IMR-90 (cell line): ENCODE results near the gene RPP21. TPM values are rescaled to one million over a fixed set of nuclear protein-coding genes. Genes with fewer than 3 reads are reported as not detected.

Experiments
- ATAC-seq: fragments of 200-7000 bp; cut with Tn5 transposase; 2 replicates; pipeline ENCODE4 v1.9.1; 2020; ENCODE audit warnings: low read depth, mild to moderate bottlenecking, moderate library complexity
- BruUV-seq: library from RNA; stranded (reverse); fragments of 400-500 nt; replicated peaks from 2 replicates; lab custom pipeline; 2021; lab: Mats Ljungman, UMichigan
- CTCF ChIA-PET: fragments of 300-600 bp; formaldehyde crosslinking; extraction: SDS; loops from one replicate; lab custom pipeline; 2021; ENCODE audit warnings: antibody characterized with exemption; lab: Yijun Ruan, JAX
- POLR2A ChIA-PET: fragments of 300-600 bp; sonication (Branson Sonifier 250); formaldehyde crosslinking; loops from one replicate; lab custom pipeline; 2022; ENCODE audit warnings: antibody characterized with exemption; ENCODE audit not compliant: unreplicated experiment; lab: Charles Lee
- DNase-seq: peaks from one replicate; pipeline ENCODE4 v3.0.0; 2013
- H2AFZ ChIP-seq: replicated peaks from 2 replicates; pipeline ENCODE3; 2013; ENCODE audit warnings: low read length, mild to moderate bottlenecking; ENCODE audit not compliant: poor library complexity
- H2AK5ac ChIP-seq: 2 replicates; pipeline ENCODE4 v1.6.1; 2013; ENCODE audit warnings: low read depth, low read length, inconsistent platforms
- H2AK9ac ChIP-seq: replicated peaks from 2 replicates; pipeline ENCODE3; 2013; ENCODE audit warnings: mild to moderate bottlenecking, low read depth, low read length, moderate library complexity; ENCODE audit not compliant: poor library complexity
- H2BK120ac ChIP-seq: 2 replicates; pipeline ENCODE4 v1.6.1; 2013; ENCODE audit warnings: low read depth, low read length, inconsistent platforms
- H2BK15ac ChIP-seq: 3 replicates; pipeline ENCODE4 v1.6.1; 2013; ENCODE audit warnings: low read depth, low read length, inconsistent platforms
- H2BK20ac ChIP-seq: 2 replicates; pipeline ENCODE4 v1.6.1; 2013; ENCODE audit warnings: low read depth, mild to moderate bottlenecking, inconsistent platforms, low read length, moderate library complexity
- H2BK5ac ChIP-seq: 2 replicates; pipeline ENCODE4 v1.6.1; 2013; ENCODE audit warnings: mild to moderate bottlenecking, low read depth, low read length, inconsistent platforms; ENCODE audit not compliant: poor library complexity, severe bottlenecking
- H3K14ac ChIP-seq: replicated peaks from 2 replicates; pipeline ENCODE4 v1.6.1; 2013; ENCODE audit warnings: low read depth, low read length, inconsistent platforms
- H3K18ac ChIP-seq: 2 replicates; pipeline ENCODE4 v1.6.1; 2013; ENCODE audit warnings: low read depth, low read length, control low read depth
- H3K23ac ChIP-seq: 2 replicates; pipeline ENCODE4 v1.6.1; 2013; ENCODE audit warnings: low read depth, low read length, inconsistent platforms
- H3K27ac ChIP-seq: 2 replicates; pipeline ENCODE4 v1.5.1; 2013; ENCODE audit warnings: mild to moderate bottlenecking, control low read depth, low read length; ENCODE audit not compliant: insufficient read depth
- H3K27me3 ChIP-seq: 2 replicates; pipeline ENCODE4 v1.6.1; 2013; ENCODE audit warnings: low read length; ENCODE audit not compliant: control insufficient read depth, insufficient read depth
- H3K36me3 ChIP-seq: 2 replicates; pipeline ENCODE4 v1.6.1; 2013; ENCODE audit warnings: low read length, mixed read lengths; ENCODE audit not compliant: control insufficient read depth, insufficient read depth
- H3K4ac ChIP-seq: 2 replicates; pipeline ENCODE4 v1.6.1; 2013; ENCODE audit warnings: low read depth, low read length, inconsistent platforms
- H3K4me1 ChIP-seq: 2 replicates; pipeline ENCODE4 v1.6.1; 2013; ENCODE audit warnings: low read length, mixed read lengths; ENCODE audit not compliant: control insufficient read depth, insufficient read depth
- H3K4me2 ChIP-seq: 2 replicates; pipeline ENCODE4 v1.6.1; 2013; ENCODE audit warnings: low read depth, mild to moderate bottlenecking, control low read depth, low read length, moderate library complexity
- H3K4me3 ChIP-seq: 2 replicates; pipeline ENCODE4 v1.5.1; 2013; ENCODE audit warnings: low read depth, mild to moderate bottlenecking, control low read depth, low read length, moderate library complexity; ENCODE audit not compliant: insufficient read depth
- H3K56ac ChIP-seq: 2 replicates; pipeline ENCODE4 v1.6.1; 2013; ENCODE audit warnings: low read length, inconsistent platforms; ENCODE audit not compliant: insufficient read depth; ENCODE audit errors: extremely low read depth
- H3K79me1 ChIP-seq, 2 experiments: 2 replicates each; pipeline ENCODE4 v1.6.1; 2013; ENCODE audit warnings: low read length in 2 of 2, inconsistent platforms in 1 of 2, low read depth in 1 of 2
- H3K9ac ChIP-seq: 2 replicates; pipeline ENCODE4 v1.6.1; 2013; ENCODE audit warnings: low read depth, low read length, control low read depth
- H3K9me1 ChIP-seq: 2 replicates; pipeline ENCODE4 v1.6.1; 2013; ENCODE audit warnings: low read length, inconsistent platforms; ENCODE audit not compliant: insufficient read depth
- H3K9me3 ChIP-seq: 2 replicates; pipeline ENCODE4 v1.6.1; 2013; ENCODE audit warnings: low read length; ENCODE audit not compliant: control insufficient read depth, insufficient read depth
- H4K20me1 ChIP-seq: 2 replicates; pipeline ENCODE4 v1.6.1; 2013; ENCODE audit warnings: low read length, inconsistent platforms; ENCODE audit not compliant: insufficient read depth
- H4K5ac ChIP-seq: 2 replicates; pipeline ENCODE4 v1.6.1; 2013; ENCODE audit warnings: mild to moderate bottlenecking, low read depth, low read length, control low read depth
- H4K8ac ChIP-seq, 2 experiments: 2 replicates each; pipeline ENCODE4 v1.6.1; 2013; ENCODE audit warnings: low read depth in 2 of 2, low read length in 2 of 2, control low read depth in 1 of 2, inconsistent platforms in 1 of 2
- H4K91ac ChIP-seq: 2 replicates; pipeline ENCODE4 v1.6.1; 2013; ENCODE audit warnings: low read depth, low read length, inconsistent platforms; ENCODE audit not compliant: insufficient read depth
- BHLHE40 ChIP-seq: fragments of 150-350 bp; IDR thresholded peaks from 2 replicates; pipeline ENCODE4 v1.6.1; 2016; ENCODE audit warnings: mild to moderate bottlenecking, low read depth, low read length
- CEBPB ChIP-seq: IDR thresholded peaks from 2 replicates; pipeline ENCODE4 v1.6.1; 2012; ENCODE audit warnings: low read depth, low read length, improper control_type of control experiment
- CHD1 ChIP-seq: IDR thresholded peaks from 2 replicates; pipeline ENCODE4 v1.6.1; 2012; ENCODE audit warnings: low read depth, low read length, improper control_type of control experiment
- CTCF ChIP-seq: conservative IDR thresholded peaks from 2 replicates; pipeline ENCODE4 v1.5.1; 2012; ENCODE audit warnings: mild to moderate bottlenecking, low read depth, low read length, improper control_type of control experiment
- ELK1 ChIP-seq: fragments of 150-350 bp; IDR thresholded peaks from 2 replicates; pipeline ENCODE4 v1.6.1; 2016; ENCODE audit warnings: low read depth, mild to moderate bottlenecking, low read length, moderate library complexity, borderline replicate concordance
- FOS ChIP-seq: fragments of 150-350 bp; IDR thresholded peaks from 2 replicates; pipeline ENCODE4 v1.6.1; 2016; ENCODE audit warnings: low read depth, low read length
- MAFK ChIP-seq: IDR thresholded peaks from 2 replicates; pipeline ENCODE4 v1.6.1; 2012; ENCODE audit warnings: low read depth, low read length, improper control_type of control experiment
- MAZ ChIP-seq: IDR thresholded peaks from 2 replicates; pipeline ENCODE4 v1.6.1; 2012; ENCODE audit warnings: low read depth, mild to moderate bottlenecking, low read length, improper control_type of control experiment, moderate library complexity, borderline replicate concordance
- MXI1 ChIP-seq: IDR thresholded peaks from 2 replicates; pipeline ENCODE4 v1.6.1; 2012; ENCODE audit warnings: low read depth, mild to moderate bottlenecking, low read length, moderate library complexity, borderline replicate concordance
- NFE2L2 ChIP-seq: fragments of 150-350 bp; IDR thresholded peaks from 2 replicates; pipeline ENCODE4 v1.6.1; 2016; ENCODE audit warnings: low read depth, mild to moderate bottlenecking, low read length
- POLR2A ChIP-seq: IDR thresholded peaks from 2 replicates; pipeline ENCODE4 v1.6.1; 2012; ENCODE audit warnings: mild to moderate bottlenecking, low read depth, low read length
- RAD21 ChIP-seq: IDR thresholded peaks from 2 replicates; pipeline ENCODE4 v1.6.1; 2012; ENCODE audit warnings: low read length, improper control_type of control experiment
- RCOR1 ChIP-seq: IDR thresholded peaks from 2 replicates; pipeline ENCODE4 v1.6.1; 2012; ENCODE audit warnings: mild to moderate bottlenecking, low read length, improper control_type of control experiment; ENCODE audit not compliant: insufficient replicate concordance
- RFX5 ChIP-seq: IDR thresholded peaks from 2 replicates; pipeline ENCODE4 v1.8.0; 2012; ENCODE audit warnings: low read depth, mild to moderate bottlenecking, low read length, moderate library complexity
- SMC3 ChIP-seq: fragments of 150-350 bp; IDR thresholded peaks from 2 replicates; pipeline ENCODE4 v1.6.1; 2016; ENCODE audit warnings: low read depth, mild to moderate bottlenecking, antibody characterized with exemption, low read length, moderate library complexity
- WGBS, 2 experiments: methylation state at CpG; one replicate each; pipeline versions ENCODE4 v1.1.5 to v1.1.7; 2013; ENCODE audit warnings: missing lambda C conversion rate in 2 of 2; ENCODE audit not compliant: insufficient read length in 1 of 2; ENCODE audit errors: extremely low coverage in 2 of 2; 5-methylcytosine and 5-hydroxymethylcytosine counted together
- dilution Hi-C: fragments of 300-500 bp; cut with HindIII; formaldehyde crosslinking; loops from one replicate; pipeline ENCODE4 v1.14.3; 2018; ENCODE audit warnings: low sequenced_read_pairs; ENCODE audit not compliant: unreplicated experiment
- in situ Hi-C: fragments of 300-500 bp; cut with MboI; formaldehyde crosslinking; loops from 3 replicates; pipeline ENCODE4 v1.14.3; 2019; ENCODE audit warnings: low sequenced_read_pairs, inconsistent platforms, mixed read lengths
- intact Hi-C: fragments of 100-400 bp; cut with micrococcal nuclease; formaldehyde crosslinking; loops from 2 replicates; pipeline ENCODE4 v1.10.0; 2022
- polyA plus RNA-seq, 3 experiments: library from polyadenylated mRNA; depleted of rRNA; stranded (reverse); fragments of >200 nt; gene quantifications; 2 replicates each; pipeline ENCODE4 v1.2.3, GENCODE V29; 2012; ENCODE audit warnings: low replicate concordance in 1 of 3
- total RNA-seq: library from RNA; depleted of rRNA; stranded (reverse); fragments of >200 nt; gene quantifications from 2 replicates; pipeline ENCODE4 v1.2.3, GENCODE V29; 2012
- TF ChIP-seq, protein P1 (sequence below): fragments of 150-350 bp; IDR thresholded peaks from 2 replicates; pipeline ENCODE4 v1.6.1; 2017; ENCODE audit warnings: mild to moderate bottlenecking, antibody characterized with exemption, low read length, low read depth

Gene RPP21
- total and polyA plus RNA-seq, 2 of the 4 experiments (the other 2 are of a cell fraction) = 28.9 to 79.1 TPM

DNA sequence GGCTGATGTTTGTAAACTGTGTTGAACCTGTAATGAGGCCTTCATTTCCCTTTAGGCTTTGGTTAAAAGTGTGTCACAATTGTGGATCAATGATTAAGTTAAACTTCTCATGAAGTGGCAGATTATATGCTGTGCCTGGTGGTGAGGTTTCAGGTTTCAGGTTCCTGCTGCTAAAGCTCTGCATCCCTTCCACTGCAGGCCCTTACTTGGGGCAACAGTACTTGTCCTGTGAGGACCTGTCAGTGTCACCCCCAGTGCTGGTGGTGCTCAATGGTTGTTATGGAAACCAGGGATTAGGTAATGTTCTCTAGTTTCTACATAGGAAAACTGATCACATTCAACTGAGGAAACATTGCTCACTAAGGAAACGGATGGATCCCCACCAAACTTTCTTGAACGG lies 18.5 kb downstream of the RPP21 start:
- H3K4ac ChIP-seq = no peak overlapping the region
- no peak overlapping the region for H2BK5ac ChIP-seq
- no peak overlapping the region for H3K18ac ChIP-seq
- CTCF ChIA-PET = no interaction called here
- intact Hi-C loops (no loop called here), in situ Hi-C loops (no loop called here), dilution Hi-C loops (no loop called here)
- H4K20me1 ChIP-seq = no peaks in the 10 kb centered on the region
- peaks cover 3% of the 10 kb centered on the region; the same call in 1 of the 2 replicates for H3K9me3 ChIP-seq
- H2BK20ac ChIP-seq = no peak overlapping the region
- H3K4me1 ChIP-seq = no peaks in the 10 kb centered on the region
- H3K14ac ChIP-seq = no peak overlapping the region
- H3K23ac ChIP-seq = no peak overlapping the region
- no peak overlapping the region for H3K9ac ChIP-seq
- no peak overlapping the region for H4K91ac ChIP-seq
- no peak overlapping the region for H2AK5ac ChIP-seq
- H2BK15ac ChIP-seq = no peak overlapping the region
- H4K5ac ChIP-seq = no peak overlapping the region
- ATAC-seq = no peak
- WGBS, 2 experiments = no CpG with 5 or more reads among the region's 2 CpGs
- H2AFZ ChIP-seq = no peak overlapping the region
- no peaks in the 10 kb centered on the region for H3K36me3 ChIP-seq
- H4K8ac ChIP-seq = no peak overlapping the region
- BruUV-seq = no TSS peak
- no peak overlapping the region for H3K4me2 ChIP-seq
- H3K27ac ChIP-seq = no peak overlapping the region
- POLR2A ChIA-PET = no interaction called here
- peaks cover 54% of the 10 kb centered on the region for H3K27me3 ChIP-seq
- no peaks in the 10 kb centered on the region for H3K9me1 ChIP-seq
- H3K79me1 ChIP-seq = no peaks in the 10 kb centered on the region
- TF ChIP-seq, protein P1, sequence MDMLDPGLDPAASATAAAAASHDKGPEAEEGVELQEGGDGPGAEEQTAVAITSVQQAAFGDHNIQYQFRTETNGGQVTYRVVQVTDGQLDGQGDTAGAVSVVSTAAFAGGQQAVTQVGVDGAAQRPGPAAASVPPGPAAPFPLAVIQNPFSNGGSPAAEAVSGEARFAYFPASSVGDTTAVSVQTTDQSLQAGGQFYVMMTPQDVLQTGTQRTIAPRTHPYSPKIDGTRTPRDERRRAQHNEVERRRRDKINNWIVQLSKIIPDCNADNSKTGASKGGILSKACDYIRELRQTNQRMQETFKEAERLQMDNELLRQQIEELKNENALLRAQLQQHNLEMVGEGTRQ = no peak
- no peak for TF ChIP-seq BHLHE40
- no peak for TF ChIP-seq RFX5
- no peak for TF ChIP-seq SMC3
- no peak for TF ChIP-seq MAFK
- no peak for TF ChIP-seq RCOR1
- no peak for TF ChIP-seq ELK1
- no peak for TF ChIP-seq RAD21
- no peak for TF ChIP-seq MAZ
- TF ChIP-seq CTCF = no peak
- TF ChIP-seq CHD1 = no peak
- TF ChIP-seq FOS = no peak
- no peak for TF ChIP-seq MXI1
- no peak for TF ChIP-seq CEBPB
- no peak for TF ChIP-seq NFE2L2
- no peak for TF ChIP-seq POLR2A
- H3K56ac ChIP-seq = no peak overlapping the region
- H3K4me3 ChIP-seq = no peak overlapping the region
- H2BK120ac ChIP-seq = no peak overlapping the region
- no peak for DNase-seq
- H2AK9ac ChIP-seq = no peak overlapping the region
